ENCODE results near the gene STUM. TPM values are rescaled to one million over a fixed set of nuclear protein-coding genes. Genes with fewer than 3 reads are reported as not detected.
"Not testable (repeated sequence)": the region's sequence is repeated elsewhere in the genome, so short reads cannot be mapped to it uniquely, and the experiment has no call there.

STUM gene
- total RNA-seq, 8 experiments from 2014 or later = 0.09 to 4.2 (median 0.47) TPM

- no peak overlapping the region for H3K27ac ChIP-seq
- no peak overlapping the region for H3K4me3 ChIP-seq
- H3K4me1 ChIP-seq (replicated peaks in 1 of 2) = peaks cover 0 to 12% of the 10 kb centered on the region in 2 donors
- ATAC-seq (replicated peaks in 6 of 8) = peak in 2 of 8 experiments; percentile 11 to 13
- in situ Hi-C loops (cut with MboI; ENCODE audit: low pct_unique_long_range_greater_than_20kb in 2 of 9, low sequenced_read_pairs in 9 of 9, unreplicated experiment in 9 of 9) = no loop called here
- 54 to 100% (median 72%) methylated on average over 2 to 11 of the region's 11 CpGs; no CpG with 5 or more reads in 4 of the 10 experiments for WGBS, 10 experiments
These were observed 58.0 kb downstream of the STUM start for GRCh38 chr1:226606311-226607267.

GRCh38 chr1:226607268-226607660 is 58.7 kb downstream of the STUM start:
- no peak for ATAC-seq (replicated peaks in 6 of 8)
- no peak overlapping the region for H3K4me3 ChIP-seq
- in situ Hi-C loops (cut with MboI; ENCODE audit: low pct_unique_long_range_greater_than_20kb in 2 of 9, low sequenced_read_pairs in 9 of 9, unreplicated experiment in 9 of 9) = no loop called here
- no peak overlapping the region for H3K27ac ChIP-seq
- peaks cover 0 to 12% of the 10 kb centered on the region in 2 donors for H3K4me1 ChIP-seq (replicated peaks in 1 of 2)
- WGBS, 10 experiments = 89 to 97% (median 94%) methylated on average over 2 to 11 of the region's 12 CpGs; no CpG with 5 or more reads in 4 of the 10 experiments

GRCh38 chr1:226607821-226608220 is 59.3 kb downstream of the STUM start:
- WGBS, 10 experiments = 100% methylated on average over 1 of the region's 1 CpG; no CpG with 5 or more reads in 9 of the 10 experiments
- H3K27ac ChIP-seq = no peak overlapping the region
- no peak overlapping the region for H3K4me3 ChIP-seq
- in situ Hi-C loops (cut with MboI; ENCODE audit: low pct_unique_long_range_greater_than_20kb in 2 of 9, low sequenced_read_pairs in 9 of 9, unreplicated experiment in 9 of 9) = no loop called here
- ATAC-seq (replicated peaks in 6 of 8) = no peak
- peaks cover 0 to 12% of the 10 kb centered on the region in 2 donors for H3K4me1 ChIP-seq (replicated peaks in 1 of 2)

DNA sequence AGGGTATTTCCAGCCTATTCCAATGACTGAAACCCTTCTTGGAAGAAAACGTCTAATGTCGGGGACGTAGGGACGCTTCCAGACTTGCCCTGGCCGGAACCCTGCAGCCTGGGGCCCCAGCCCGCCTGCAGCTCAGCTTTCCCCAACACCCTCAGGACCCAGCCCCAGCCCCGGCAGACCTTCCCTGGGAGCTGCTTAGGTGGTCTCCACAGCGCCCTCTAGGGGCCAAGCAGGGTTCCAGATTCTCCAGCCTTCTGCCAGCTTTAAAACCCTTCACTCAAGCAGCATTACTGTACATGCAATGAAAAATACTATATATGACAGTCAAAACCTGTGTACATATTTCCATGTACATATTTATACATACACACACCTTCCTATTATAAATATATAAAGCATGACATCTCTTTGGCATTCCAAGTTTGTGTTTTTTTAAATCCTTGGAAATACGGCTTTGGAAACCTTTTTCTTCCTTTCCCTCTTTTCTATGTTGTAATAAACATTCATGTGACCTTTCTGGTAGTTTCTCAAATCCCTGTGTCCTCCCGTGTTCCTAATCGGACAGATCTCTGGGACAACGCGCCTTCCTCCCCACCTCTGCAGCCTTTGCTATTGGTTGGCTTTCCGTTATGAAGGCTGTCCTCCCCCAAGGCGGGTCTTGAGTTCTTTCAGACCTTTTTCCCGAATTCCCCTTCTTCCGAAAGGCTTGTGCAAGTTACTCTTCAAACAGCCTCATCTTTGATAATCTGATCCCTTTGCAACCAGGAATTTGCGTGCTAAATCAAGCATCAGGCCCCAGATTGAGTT is 60.3 kb downstream of the STUM start:
- in situ Hi-C loops (cut with MboI; ENCODE audit: low pct_unique_long_range_greater_than_20kb in 2 of 9, low sequenced_read_pairs in 9 of 9, unreplicated experiment in 9 of 9) = no loop called here

DNA sequence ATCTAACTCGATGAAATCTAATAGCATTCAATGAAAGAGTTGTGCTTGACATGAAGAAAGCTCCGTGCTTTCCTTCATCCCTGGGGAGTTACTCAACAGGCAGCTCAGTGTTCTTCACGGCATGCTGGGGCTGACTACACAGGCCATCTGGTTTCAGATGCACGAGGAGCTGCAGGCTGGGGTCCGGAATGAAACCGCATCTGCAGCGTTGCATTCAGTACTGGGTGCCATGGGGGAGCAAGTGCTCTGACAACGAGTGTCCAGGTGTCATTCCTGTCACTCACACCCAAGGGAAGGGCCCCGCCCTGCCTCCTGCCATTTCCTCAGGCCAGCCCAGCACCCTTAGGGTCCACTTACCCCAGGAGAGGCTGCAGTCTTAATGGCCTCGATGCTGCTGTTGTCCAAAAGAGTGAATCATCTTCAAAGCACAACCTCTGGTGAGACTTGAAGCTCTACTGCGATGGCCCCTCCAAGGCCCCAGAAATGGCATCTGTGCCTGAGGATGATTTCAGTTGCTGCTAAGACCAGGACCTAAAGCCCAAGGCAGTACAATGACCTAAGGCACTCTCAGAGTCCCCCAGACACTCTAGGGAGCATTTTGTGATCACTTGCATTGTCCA is 61.4 kb downstream of the STUM start:
- Histone ChIP-seq H3K27ac (no peak overlapping the region), H3K4me1 (replicated peaks in 1 of 2) (no peaks in the 10 kb centered on the region), H3K4me3 (no peak overlapping the region)
- in situ Hi-C loops (cut with MboI; ENCODE audit: low pct_unique_long_range_greater_than_20kb in 2 of 9, low sequenced_read_pairs in 9 of 9, unreplicated experiment in 9 of 9) = no loop called here
- ATAC-seq (replicated peaks in 6 of 8) = no peak
- WGBS, 10 experiments = 0 to 95% (median 75%) methylated on average over 1 to 10 of the region's 11 CpGs; no CpG with 5 or more reads in 4 of the 10 experiments

More for the DNA sequence above, 60.3 kb downstream of the STUM start:
- Histone ChIP-seq H3K27ac (no peak overlapping the region), H3K4me1 (replicated peaks in 1 of 2) (peaks cover 0 to 9% of the 10 kb centered on the region in 2 donors), H3K4me3 (no peak overlapping the region)
- 0 to 83% (median 63%) methylated on average over 1 to 15 of the region's 18 CpGs for WGBS, 10 experiments
- peak; percentile 22 to 88 (median 84) for ATAC-seq (replicated peaks in 6 of 8)

- WGBS, 10 experiments = 0 to 90% (median 82%) methylated on average over 2 to 6 of the region's 7 CpGs; no CpG with 5 or more reads in 5 of the 10 experiments
- no peak for ATAC-seq (replicated peaks in 6 of 8)
- Histone ChIP-seq H3K4me1 (replicated peaks in 1 of 2) (no peaks in the 10 kb centered on the region), H3K4me3 (no peak overlapping the region), H3K27ac (no peak overlapping the region)
- in situ Hi-C loops (cut with MboI; ENCODE audit: low pct_unique_long_range_greater_than_20kb in 2 of 9, low sequenced_read_pairs in 9 of 9, unreplicated experiment in 9 of 9) = no loop called here
These were observed 62.1 kb downstream of the STUM start for GRCh38 chr1:226610671-226611070.

GRCh38 chr1:226611301-226611700 is 62.7 kb downstream of the STUM start:
- ATAC-seq (replicated peaks in 6 of 8) = no peak
- in situ Hi-C loops (cut with MboI; ENCODE audit: low pct_unique_long_range_greater_than_20kb in 2 of 9, low sequenced_read_pairs in 9 of 9, unreplicated experiment in 9 of 9) = no loop called here
- no peak overlapping the region for H3K27ac ChIP-seq
- no peak overlapping the region for H3K4me3 ChIP-seq
- no peaks in the 10 kb centered on the region for H3K4me1 ChIP-seq (replicated peaks in 1 of 2)
- 32 to 82% (median 67%) methylated on average over 2 to 7 of the region's 8 CpGs; no CpG with 5 or more reads in 2 of the 10 experiments for WGBS, 10 experiments

- H3K4me1 ChIP-seq (replicated peaks in 1 of 2); ATAC-seq (replicated peaks in 6 of 8); in situ Hi-C loops (cut with MboI; ENCODE audit: low pct_unique_long_range_greater_than_20kb in 2 of 9, low sequenced_read_pairs in 9 of 9, unreplicated experiment in 9 of 9); H3K27ac ChIP-seq; H3K4me3 ChIP-seq: not testable (repeated sequence)
- 31 to 86% (median 79%) methylated on average over 2 to 6 of the region's 6 CpGs; no CpG with 5 or more reads in 3 of the 10 experiments for WGBS, 10 experiments
These were observed 63.4 kb downstream of the STUM start for GRCh38 chr1:226611980-226612379.

- Histone ChIP-seq H3K4me1 (replicated peaks in 1 of 2) (no peaks in the 10 kb centered on the region), H3K4me3 (no peak overlapping the region), H3K27ac (no peak overlapping the region)
- 0 to 93% (median 63%) methylated on average over 1 to 7 of the region's 9 CpGs; no CpG with 5 or more reads in 2 of the 10 experiments for WGBS, 10 experiments
- ATAC-seq (replicated peaks in 6 of 8) = no peak
- in situ Hi-C loops (cut with MboI; ENCODE audit: low pct_unique_long_range_greater_than_20kb in 2 of 9, low sequenced_read_pairs in 9 of 9, unreplicated experiment in 9 of 9) = no loop called here
These were observed 67.3 kb downstream of the STUM start for GRCh38 chr1:226615876-226616275.

DNA sequence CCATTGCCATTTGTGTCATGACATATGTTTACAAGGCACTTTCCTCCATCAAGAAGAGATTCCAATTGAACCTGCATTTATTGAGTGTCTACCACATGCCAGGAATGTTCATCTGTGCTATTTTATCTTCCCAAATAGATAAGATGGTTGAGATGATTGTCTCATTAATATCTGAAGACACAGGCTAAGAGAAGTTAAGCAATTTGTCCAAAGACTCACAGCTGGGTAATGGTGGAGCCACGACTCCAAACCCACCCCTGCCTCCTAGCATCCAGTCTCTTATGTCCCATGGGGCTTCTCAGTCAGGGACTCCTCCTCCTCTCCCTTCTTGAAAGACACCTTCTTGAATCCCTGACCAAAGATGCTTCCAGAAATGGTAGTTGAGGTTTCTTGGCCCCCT is 68.1 kb downstream of the STUM start:
- no peak for ATAC-seq (replicated peaks in 6 of 8)
- H3K4me3 ChIP-seq = no peak overlapping the region
- in situ Hi-C loops (cut with MboI; ENCODE audit: low pct_unique_long_range_greater_than_20kb in 2 of 9, low sequenced_read_pairs in 9 of 9, unreplicated experiment in 9 of 9) = no loop called here
- no peaks in the 10 kb centered on the region for H3K4me1 ChIP-seq (replicated peaks in 1 of 2)
- WGBS, 10 experiments = 31 to 89% (median 59%) methylated on average over 1 of the region's 1 CpG; no CpG with 5 or more reads in 6 of the 10 experiments
- H3K27ac ChIP-seq = no peak overlapping the region

- in situ Hi-C loops (cut with MboI; ENCODE audit: low pct_unique_long_range_greater_than_20kb in 2 of 9, low sequenced_read_pairs in 9 of 9, unreplicated experiment in 9 of 9) = no loop called here
These were observed 68.5 kb downstream of the STUM start for GRCh38 chr1:226617109-226617508.

DNA sequence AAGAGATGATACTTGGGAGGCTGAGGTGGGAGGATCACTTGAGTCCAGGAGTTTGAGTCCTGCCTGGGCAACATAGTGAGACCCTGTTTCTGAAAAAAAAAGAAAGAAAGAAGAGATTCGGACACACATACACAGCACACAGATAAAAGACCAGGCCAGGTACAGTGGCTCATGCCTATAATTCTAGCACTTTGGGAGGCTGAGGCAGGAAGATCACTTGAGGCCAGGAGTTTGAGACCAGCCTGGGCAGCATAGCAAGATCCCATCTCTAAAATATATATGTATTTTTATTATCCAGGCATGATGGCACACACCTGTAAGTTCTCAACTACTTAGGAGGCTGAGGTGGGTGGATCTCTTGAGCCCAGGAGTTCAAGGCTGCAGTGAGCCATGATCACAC is 69.2 kb downstream of the STUM start:
- 30 to 100% (median 73%) methylated on average over 1 of the region's 1 CpG; no CpG with 5 or more reads in 3 of the 10 experiments for WGBS, 10 experiments
- H3K4me3 ChIP-seq; ATAC-seq (replicated peaks in 6 of 8); in situ Hi-C loops (cut with MboI; ENCODE audit: low pct_unique_long_range_greater_than_20kb in 2 of 9, low sequenced_read_pairs in 9 of 9, unreplicated experiment in 9 of 9); H3K4me1 ChIP-seq (replicated peaks in 1 of 2); H3K27ac ChIP-seq: not testable (repeated sequence)

More at GRCh38 chr1:226617109-226617508, 68.5 kb downstream of the STUM start:
- no peak for ATAC-seq (replicated peaks in 6 of 8)
- Histone ChIP-seq H3K4me3 (no peak overlapping the region), H3K27ac (no peak overlapping the region), H3K4me1 (replicated peaks in 1 of 2) (no peaks in the 10 kb centered on the region)
- WGBS, 10 experiments = 0 to 100% (median 89%) methylated on average over 1 to 8 of the region's 8 CpGs; no CpG with 5 or more reads in 4 of the 10 experiments

Measured in motor neuron (in vitro differentiated cells).